GM19025 (cell line): ENCODE results near the gene CBLN1.
"Not testable (repeated sequence)": the region's sequence is repeated elsewhere in the genome, so short reads cannot be mapped to it uniquely, and the experiment has no call there.

Source experiments
- ATAC-seq: cut with Tn5 transposase; IDR thresholded peaks from one replicate; pipeline ENCODE4 v1.9.1; 2021; ENCODE audit warnings: mild to moderate bottlenecking, low read depth, moderate library complexity; ENCODE audit not compliant: unreplicated experiment

Gene CBLN1

GRCh38 chr16:49277766-49278566 is 3.7 kb downstream of the CBLN1 start:
- ATAC-seq: no peak

DNA sequence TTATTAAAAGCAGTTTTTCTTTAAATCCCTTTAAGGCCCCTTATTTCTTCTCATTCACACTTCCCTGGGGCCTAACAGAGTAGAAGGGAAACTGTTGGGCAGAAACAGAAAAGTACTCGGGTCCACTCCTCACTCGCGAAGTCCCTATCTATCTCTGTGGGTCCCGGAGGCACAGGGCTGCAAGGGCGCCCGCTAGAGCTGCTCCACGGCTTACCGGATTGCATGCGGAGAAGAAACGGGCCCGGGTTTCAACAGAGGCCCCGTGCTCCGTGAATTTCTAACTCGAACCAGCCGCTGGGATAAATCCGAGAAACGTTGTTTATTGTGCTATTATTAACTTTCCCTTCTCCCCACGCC is 4.3 kb downstream of the CBLN1 start:
- ATAC-seq: no peak

DNA sequence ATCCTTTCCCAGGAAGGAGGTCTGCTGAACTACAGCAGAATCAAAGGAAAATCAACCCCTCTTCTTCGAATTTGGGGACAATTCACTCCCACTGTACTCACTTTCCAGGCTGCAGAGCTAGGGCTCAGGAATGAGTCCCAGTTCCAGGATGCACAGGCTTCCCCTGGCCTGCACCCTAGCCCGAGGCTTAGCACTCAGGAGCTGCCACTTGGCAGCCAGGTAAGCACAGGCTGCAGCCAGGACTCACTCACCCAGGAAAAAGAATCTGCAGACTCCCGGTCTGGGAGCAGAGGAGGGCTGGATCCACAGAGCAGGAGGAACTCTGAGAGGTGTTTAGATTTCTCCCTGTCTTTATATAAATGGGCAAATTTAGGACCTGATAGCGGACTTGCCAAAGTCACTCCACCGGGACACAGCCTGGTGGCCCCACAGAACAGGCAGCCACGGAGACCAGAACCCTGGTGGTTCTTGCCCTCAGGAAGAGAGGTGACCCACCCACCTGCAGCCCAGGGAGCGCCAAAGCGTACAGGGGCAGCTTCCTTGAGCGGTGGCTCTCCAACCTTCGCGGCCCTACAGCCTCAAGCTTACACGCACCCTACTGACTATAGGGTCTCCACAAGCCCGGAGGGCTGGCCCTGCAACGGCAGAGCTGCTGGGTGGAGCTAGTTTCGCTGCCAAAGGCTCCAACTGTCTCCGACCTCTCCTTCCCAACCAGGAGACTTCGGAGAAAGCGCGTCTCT is 4.8 kb downstream of the CBLN1 start:
- ATAC-seq: no peak

- no peak for ATAC-seq
Observed at GRCh38 chr16:49275870-49276269, 5.8 kb downstream of the CBLN1 start.

DNA sequence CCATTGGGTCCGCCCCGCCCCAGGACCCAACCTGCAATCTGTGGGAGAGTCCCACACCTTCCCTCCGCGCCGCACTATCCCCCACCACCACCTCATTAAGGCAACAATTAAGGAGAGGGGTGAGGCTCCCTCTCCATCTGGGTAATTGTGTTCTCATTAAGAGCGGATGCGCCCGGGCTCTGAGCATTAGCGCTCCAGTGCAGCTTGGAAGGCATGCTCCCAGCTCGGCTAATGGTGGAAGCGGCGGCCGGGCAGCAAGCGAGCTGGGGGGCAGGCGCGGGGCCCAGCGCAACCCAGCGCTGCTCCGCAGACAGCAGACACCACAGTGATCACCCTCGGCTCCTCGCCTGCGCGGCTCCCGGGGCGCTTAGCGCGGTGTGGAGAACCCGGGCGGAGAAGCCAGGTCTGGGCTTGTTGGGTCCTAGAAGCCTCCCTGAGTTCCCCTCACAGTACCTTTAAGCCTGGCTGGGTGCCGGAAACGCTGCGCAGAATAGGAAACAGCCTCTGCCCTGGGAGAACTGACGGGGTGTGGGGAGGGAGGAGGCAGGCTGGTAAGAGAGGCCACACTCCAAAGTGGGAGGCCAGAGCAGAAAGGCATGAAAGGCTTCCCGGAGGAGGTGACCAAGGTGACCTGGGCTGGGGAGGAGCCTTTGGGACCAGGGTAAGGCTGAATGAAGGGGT is 6.4 kb downstream of the CBLN1 start:
- ATAC-seq: no peak

GRCh38 chr16:49274591-49274990 is 7.0 kb downstream of the CBLN1 start:
- no peak for ATAC-seq

DNA sequence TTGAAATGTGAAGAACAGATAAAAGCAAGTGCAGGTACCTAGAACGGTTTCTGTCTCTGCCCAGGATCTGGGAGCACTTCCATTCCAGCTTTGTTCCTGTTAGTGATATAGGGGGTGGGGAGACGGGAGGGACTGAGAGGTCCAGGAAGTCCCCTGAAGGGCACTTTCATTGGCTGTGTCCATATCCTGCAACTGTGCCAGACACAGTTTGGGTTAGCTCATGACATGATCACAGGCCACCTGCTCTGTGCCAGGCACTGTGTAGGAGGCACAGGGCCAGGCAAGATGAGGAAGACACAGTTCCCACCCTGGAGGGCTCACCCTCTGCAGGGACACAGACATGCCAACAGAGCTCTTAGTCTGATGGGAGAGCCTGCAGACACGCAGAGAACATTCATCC is 7.9 kb downstream of the CBLN1 start:
- no peak for ATAC-seq

- ATAC-seq: no peak
Observed at GRCh38 chr16:49271363-49271762, 10.3 kb downstream of the CBLN1 start.

DNA sequence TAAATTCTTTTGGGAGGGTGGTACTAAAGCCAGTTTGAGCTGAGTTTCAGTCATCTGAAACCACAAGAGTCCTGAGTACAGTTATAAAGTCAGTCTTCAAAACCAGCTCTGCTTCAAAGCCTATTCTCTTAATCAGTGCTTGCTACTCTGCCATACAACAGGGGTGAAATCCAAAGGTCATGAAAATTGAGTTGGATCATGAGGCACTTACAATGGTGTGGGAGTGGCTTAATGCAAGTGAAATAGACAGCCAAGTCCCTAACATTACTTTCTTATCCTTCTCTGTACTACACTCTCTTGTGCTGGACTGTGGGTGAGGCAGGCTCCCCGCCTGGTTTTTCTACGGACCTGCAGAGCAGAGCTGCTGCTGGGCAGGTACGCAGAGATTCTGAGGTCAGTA is 12.4 kb downstream of the CBLN1 start:
- no peak for ATAC-seq

DNA sequence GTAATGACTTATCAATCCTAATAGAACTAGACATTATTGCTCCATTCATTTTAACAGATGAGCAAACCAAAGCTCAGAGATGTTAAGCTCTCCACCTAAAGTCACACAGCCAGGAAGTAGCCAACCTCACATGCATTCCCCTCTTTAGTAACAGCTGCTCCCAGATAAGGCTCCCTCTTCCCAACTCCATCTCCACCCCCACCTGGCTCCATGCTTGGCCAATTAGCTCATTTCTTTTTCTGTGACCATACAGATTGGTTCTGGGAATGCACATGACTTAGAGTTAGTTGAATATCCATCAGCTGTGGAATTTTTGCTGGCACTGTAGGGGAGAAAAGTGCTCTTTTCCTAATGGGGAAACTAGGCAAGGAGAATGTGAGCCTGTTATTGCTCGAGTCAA is 13.0 kb downstream of the CBLN1 start:
- ATAC-seq: no peak

GRCh38 chr16:49262501-49262900 is 19.1 kb downstream of the CBLN1 start:
- ATAC-seq: no peak

DNA sequence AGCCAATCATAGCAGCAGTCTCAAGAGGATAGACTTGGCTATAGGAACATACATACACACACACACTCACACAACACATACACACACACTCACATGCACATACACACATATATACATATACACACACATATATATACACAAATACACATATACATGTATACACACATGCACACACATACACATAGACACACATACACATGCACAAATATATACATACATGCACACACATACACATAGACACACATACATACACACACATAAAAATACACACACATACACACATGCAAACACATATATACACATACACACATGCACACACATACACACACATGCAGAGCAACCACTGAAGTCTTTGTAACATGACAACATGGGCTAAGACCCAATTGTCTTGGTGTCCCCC is 19.7 kb downstream of the CBLN1 start:
- ATAC-seq: no peak

- ATAC-seq: no peak
Observed at GRCh38 chr16:49260956-49261530, 20.6 kb downstream of the CBLN1 start.

GRCh38 chr16:49260253-49260652 is 21.4 kb downstream of the CBLN1 start:
- no peak for ATAC-seq

- ATAC-seq: no peak
Observed at GRCh38 chr16:49259330-49259729, 22.3 kb downstream of the CBLN1 start.

GRCh38 chr16:49250689-49251088 is 30.9 kb downstream of the CBLN1 start:
- ATAC-seq: no peak

DNA sequence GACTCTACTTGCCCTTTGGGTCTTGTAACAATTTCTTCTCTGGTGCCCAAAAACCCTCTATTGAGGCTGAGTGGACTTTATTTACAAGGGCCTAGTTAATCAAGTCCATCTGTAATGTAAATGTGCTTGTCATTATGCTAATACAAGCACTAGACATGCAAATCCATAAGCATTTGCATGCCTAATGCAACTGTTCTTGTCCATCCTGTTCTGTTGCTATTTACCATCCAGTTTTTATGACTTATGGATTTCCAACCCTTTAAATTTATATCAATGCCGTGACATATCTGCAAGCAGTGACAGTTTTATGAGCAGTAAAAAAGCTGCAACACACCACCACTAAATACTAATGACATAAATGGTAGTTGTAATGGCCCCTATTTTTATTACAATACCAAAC is 33.4 kb downstream of the CBLN1 start:
- no peak for ATAC-seq

DNA sequence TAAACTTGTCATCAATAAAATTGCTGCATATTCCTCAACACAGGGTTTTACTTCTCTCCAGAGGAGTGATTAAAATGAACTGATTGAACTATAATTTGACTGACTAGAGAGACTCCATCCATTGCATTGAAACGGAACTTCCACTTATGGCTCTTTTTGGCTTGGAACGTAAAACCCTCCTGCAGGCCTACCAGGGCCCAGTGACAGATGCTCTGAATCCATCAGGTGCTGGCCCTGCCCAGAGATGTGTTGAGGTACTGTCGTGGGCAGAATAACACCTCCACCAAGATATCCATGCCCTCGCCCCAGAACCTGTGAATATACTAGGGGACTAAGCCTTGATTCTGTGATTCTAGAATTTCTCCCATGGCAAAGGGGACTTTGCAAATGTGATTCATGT is 45.4 kb downstream of the CBLN1 start:
- ATAC-seq: no peak

DNA sequence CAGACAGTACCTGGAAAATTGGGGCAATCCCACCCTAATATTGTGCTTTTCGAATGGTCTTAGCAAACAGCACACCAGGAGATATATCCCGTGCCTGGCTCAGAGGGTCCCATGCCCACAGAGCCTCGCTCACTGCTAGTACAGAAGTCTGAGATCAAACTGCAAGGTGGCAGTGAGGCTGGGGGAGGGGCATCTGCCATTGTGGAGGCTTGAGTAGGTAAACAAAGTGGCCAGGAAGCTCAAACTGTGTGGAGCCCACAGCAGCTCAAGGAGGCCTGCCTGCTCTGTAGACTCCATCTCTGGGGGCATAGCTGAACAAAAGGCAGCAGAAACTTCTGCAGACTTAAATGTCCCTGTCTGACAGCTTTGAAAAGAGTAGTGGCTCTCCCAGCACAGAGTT is 53.3 kb downstream of the CBLN1 start:
- not testable (repeated sequence) for ATAC-seq
